ENCODE measurements around the gene MAP1S.
"Not testable (repeated sequence)": the region's sequence is repeated elsewhere in the genome, so short reads cannot be mapped to it uniquely, and the experiment has no call there.

MAP1S gene

DNA sequence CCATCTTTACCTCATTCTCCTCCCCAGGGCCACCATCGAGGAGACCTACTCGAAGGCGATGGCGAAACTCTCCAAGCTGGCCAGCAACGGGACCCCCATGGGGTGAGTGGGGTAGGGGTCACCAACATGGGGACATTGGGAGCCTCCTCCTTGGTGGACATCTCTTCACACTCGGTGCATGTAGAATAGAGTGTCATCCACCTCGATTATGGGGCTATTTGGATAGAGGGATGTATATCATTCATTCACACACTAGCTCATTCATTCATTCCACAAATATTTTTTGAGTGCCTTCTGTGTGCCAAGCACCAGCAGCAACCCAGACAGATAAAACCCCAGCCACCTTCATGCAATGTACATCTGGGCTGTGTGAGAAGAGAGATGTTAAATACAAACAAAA is 45.1 kb downstream of the MAP1S start:
- no peak for FAIRE-seq

DNA sequence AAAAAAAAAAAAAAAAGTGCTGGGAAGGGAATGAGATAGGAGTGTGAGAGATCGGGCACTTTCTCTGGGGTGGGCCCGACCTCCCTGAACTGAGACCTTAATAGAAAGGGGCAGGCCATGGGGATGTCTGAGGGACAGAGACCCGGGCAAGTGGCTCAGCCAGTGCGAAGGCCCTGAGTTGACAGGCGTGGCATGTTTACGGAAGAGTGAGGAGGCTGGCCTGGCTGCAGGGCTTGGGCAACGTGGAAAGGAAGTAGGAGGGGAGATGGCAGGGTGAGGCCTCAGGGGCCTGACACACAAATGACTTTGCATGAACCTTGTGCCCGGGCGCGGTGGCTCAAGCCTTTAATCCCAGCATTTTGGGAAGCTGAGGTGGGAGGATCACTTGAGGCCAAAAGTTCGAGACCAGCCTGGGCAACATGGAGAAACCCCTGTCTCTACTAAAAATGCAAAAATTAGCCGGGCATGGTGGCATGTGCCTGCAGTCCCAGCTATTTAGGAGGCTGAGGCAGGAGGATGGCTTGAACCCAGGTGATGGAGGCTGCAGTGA is 45.9 kb downstream of the MAP1S start:
- FAIRE-seq: no peak

DNA sequence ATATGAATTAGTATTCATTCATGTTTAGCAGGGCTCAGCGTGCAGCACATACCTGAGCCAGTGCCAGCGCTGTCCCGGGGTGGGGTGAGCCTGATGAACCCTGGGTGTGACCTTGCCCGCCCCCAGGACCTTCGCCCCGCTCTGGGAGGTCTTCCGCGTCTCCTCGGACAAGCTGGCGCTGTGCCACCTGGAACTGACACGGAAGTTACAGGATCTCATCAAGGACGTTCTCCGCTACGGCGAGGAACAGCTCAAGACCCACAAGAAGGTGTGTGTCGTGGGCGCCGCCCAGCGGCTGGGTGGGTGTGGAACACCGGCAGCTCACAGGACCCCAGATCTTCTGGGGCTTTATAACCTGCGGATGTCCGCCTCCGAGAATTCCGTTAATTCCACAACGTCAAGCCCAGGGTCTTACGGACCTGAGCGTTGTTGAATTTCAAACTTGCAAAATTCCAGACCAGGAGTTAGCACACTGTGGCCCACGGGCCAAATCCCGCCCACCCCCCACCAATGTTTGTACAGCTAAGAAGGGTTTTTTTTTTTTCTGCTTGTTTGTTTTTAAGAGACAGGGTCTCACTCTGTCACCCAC is 47.4 kb downstream of the MAP1S start:
- FAIRE-seq: no peak

DNA sequence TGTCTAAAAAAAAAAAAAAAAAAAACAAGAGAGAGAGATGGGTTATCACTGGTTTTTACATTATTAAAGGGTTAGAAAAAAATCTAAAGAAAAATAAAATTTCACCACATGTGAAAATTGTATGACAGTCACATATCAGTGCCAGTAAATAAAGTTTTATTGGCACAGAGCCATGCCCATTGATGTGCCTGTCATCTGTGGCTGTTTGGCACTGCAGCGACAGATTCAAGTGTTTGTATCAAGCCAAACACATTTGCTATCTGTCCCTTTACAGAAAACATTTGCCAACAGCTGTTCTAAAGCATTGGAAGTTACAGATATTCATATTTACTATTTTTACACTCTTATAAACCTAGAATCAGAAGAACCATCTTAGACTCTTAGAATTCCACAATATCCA is 48.3 kb downstream of the MAP1S start:
- FAIRE-seq: no peak

DNA sequence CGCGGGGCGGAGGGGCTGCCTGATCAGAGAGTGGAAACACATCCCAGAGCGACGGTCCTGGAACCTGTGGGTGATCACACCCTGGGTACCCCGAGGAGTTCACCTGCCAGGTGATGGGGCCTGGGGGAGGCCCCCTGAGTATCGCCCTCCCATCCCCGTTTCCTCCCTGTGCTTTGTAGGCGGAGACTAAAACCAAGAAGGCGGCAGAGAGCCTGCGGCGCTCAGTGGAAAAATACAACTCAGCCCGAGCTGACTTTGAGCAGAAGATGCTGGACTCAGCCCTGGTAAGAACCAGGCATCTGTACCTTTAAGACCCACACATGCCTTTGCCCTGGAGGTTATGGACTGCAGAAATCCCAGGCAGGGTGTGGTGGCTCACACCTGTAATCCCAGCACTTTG is 51.3 kb downstream of the MAP1S start:
- no peak for FAIRE-seq

DNA sequence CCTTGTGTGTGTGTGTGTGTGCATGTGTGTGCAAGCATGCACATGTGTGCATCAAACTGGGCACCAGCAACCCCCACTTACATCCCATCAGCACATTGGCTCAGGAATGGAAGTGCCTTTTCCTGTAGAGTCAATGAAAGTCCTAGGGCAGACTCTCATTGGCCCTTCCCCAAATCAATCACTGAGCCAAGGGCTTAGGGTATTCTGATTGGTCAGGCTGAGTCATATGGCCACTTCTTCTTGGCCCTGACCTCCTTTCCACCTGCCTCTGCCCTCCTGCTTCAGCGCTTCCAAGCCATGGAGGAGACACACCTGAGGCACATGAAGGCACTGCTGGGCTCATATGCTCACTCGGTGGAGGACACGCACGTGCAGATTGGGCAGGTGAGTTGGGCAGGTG is 52.9 kb downstream of the MAP1S start:
- no peak for FAIRE-seq

DNA sequence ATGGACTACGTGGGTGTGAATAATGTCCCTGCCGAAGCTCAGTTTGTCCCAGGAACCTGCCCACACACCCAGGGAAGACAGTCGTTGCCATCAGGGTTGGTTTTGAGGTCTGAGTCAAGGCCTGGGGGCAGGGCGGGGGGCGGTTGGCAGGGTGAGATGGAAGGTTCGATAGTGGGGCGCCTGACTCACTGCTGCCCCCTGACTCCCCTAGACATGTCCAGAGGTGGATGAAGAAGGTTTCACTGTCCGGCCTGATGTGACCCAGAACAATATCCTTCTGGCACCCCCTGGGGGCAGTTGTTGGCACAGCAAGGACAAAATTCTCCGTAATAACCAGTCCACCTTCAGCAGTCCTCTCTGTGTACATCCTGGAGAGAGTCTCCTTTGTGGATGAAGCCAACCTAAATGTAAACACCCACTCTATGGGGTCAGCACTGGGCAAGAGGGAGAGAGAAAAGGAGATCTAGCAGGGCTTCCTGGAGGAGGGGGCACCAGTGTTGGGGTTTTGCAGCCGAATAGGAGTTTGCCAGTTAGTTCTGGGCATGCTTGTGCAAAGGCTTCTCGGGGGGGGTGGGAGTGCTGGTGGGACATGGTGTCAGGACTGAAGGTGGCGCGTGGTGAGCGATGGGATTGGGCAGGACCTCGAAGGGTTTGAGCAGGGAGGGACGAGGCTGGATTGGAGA is 56.1 kb downstream of the MAP1S start:
- FAIRE-seq: no peak

DNA sequence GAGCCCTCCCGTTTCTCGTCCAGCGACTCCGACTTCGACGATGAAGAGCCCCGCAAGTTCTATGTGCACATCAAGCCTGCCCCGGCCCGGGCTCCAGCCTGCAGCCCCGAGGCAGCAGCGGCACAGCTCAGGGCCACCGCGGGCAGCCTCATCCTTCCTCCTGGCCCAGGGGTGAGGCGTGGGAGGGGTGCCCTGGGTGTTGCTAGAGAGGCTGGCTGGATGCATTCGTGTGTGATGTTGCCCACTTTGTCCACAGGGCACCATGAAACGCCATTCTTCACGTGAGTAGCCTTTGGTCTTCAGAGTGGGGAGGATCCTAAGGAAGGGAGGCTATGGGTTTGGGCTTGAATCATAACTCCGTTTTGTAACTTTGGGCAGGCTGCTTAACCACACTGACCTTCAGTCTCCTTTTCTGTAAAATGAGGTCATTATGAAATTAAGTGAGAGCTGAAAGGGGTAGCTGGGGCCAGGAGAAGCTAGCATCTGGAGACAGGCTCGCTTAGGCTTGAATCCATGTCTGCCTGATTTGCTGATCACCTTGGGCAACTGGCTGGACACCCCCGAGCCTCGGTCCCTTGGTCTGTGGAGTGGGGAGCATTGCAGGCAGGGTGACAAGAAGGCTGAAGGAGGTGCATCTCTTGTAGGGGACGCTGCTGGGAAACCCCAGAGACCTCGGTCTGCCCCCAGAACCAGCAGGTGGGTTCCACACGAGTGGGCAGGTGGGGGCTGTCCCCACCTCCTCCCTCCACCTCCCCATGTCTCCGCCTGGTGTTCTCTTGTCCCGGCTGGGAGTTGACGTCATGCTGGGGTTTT is 56.9 kb downstream of the MAP1S start:
- FAIRE-seq: no peak

DNA sequence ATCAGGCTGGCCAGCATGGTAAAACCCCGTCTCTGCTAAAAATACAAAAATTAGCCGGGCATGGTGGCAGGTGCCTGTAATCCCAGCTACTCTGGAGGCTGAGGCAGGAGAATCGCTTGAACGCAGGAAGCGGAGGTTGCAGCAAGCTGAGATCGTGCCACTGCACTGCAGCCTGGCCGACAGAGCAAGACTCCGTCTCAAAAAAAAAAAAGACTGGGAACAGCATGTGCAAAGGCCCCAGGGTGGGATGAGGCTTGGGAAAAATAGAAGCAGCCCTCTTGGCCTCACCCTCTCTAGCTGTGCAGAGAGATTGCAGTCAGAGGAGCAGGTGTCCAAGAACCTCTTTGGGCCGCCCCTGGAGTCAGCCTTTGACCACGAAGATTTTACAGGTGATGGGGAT is 58.6 kb downstream of the MAP1S start:
- FAIRE-seq: not testable (repeated sequence)

DNA sequence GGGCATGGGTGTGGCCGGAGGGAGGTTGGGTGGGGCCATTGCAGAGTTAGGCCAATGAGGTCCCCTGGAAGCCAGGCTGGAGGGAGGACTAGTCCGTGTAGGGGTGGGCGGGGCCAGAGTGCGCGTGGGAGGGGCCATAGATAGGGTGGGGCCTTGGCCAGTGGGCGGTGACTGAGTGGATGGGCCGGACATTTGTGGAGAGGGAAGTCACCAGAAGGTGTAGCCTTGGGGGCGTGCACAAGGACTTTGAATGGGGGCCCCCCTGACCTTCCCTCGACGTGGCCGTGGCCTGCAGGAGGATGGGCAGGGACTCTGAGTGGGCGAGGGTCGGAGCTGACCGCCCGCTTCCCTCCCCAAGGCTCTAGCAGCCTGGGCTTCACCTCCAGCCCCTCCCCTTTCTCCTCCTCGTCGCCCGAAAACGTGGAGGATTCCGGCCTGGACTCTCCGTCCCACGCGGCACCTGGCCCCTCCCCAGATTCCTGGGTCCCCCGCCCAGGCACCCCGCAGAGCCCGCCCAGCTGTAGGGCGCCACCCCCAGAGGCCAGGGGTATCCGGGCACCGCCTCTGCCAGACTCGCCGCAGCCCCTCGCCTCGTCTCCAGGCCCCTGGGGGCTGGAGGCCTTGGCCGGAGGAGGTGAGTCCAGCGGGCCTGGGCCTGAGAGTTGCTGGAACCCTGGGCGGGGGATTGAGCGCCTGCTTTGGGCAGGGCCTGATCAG is 59.1 kb downstream of the MAP1S start:
- no peak for FAIRE-seq

DNA sequence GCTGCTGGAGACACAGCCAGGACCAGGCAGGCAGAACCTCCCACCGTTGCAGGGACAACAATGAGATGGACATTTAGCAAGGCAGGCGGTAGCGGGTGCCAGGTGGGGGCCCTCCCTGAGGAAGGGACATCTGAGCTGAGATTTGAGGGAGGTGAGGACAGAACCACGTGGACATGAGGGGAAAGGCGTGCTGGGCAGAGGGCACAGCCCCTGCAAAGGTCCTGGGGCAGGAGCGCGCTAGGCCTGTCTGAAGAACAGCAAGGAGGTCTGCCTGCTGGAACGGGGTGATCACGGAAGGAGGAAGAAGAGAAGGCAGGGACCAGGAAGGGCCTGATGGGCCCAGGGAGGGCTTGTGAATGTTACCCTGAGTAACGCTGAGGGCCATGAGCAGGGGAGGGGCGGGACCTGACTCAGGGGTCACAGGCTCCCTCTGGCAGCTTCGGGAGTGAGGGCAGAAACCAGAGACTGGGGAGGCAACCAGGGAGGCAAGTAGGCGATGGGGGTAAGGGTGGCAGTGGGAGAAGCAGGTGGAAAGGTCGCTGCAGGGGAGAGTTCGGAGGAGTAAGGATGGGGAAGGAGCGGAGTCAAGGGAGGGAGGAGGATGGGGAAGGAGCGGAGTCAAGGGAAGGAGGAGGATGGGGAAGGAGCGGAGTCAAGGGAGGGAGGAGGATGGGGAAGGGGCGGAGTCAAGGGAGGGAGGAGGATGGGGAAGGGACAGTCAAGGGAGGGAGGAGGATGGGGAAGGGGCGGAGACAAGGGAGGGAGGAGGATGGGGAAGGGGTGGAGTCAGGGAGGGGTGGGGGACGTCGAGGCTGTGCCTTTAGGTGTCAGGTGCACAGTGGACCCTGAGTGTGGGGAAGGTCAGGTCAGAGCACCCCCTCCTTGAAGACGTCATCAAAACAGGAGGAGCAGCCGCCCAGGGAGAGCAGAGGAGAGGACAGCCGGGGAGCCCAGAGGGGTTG is 60.0 kb downstream of the MAP1S start:
- FAIRE-seq: no peak

DNA sequence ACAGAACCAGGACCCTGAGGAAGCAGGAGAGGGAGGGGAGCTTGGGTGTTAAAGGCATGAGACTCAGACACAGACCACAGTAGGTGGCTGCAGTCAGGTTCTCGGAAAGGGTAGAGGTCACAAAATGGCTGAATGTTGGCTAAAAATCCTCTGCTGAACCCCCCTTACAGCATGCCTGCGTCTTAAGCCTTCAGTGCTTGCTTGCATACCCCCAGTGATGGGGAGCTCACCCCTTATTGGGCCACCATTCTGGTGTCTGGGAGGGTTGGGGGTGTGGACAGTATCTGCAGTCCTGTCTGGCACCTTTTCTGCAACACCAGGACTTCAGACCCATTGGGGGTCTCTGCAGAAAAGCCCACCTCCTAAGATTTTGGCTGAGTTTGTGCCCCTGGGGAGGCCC is 61.5 kb downstream of the MAP1S start:
- FAIRE-seq: no peak

DNA sequence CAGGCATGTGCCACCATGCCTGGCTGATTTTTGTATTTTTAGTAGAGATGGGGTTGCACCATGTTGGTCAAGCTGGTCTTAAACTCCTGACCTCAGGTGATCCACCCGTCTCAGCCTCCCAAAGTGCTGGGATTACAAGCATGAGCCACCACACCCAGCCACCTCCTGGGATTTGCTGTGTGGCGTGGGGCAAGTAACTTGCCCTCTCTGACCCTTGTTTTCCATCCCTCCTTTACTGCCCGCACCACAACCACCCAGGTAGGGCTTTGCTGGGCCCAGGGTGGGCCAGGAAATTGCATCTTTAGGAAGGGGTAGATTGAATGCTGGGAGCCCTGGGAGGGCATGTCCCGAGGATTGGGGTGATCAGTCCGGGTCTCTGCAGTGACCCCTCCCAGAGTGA is 64.4 kb downstream of the MAP1S start:
- FAIRE-seq: not testable (repeated sequence)

Measured in endometrium (tissue), 2 donors.